ENCODE measurements around the gene PIK3R3. TPM values are rescaled to one million over a fixed set of nuclear protein-coding genes. Genes with fewer than 3 reads are reported as not detected.

PIK3R3 gene
- polyA plus RNA-seq, 1 experiment = 1.5 TPM

GRCh38 chr1:46080257-46080656, 52.2 kb downstream of the PIK3R3 start:
- H3K27me3 ChIP-seq (ENCODE audit: control insufficient read depth, insufficient read depth, low read length) = no peaks in the 10 kb centered on the region
- CTCF ChIA-PET = interaction anchor here (0.6 to 1.4 kb wide), 3 partner anchors 26 to 98 kb away, joined by 3 read pairs; no protein-coding TSS in a partner anchor
- POLR2A ChIA-PET = no interaction called here
- no peaks in the 10 kb centered on the region for H3K36me3 ChIP-seq (ENCODE audit: control insufficient read depth, insufficient read depth, low read length)
- no peak for TF ChIP-seq CTCF (IDR thresholded peaks at IDR 0.05; ENCODE audit: insufficient read depth, low read depth, low read length)
- no peak for DNase-seq (ENCODE audit: low read depth)
- H3K4me3 ChIP-seq (ENCODE audit: low read depth, low read length) = no peak overlapping the region

GRCh38 chr1:46077644-46078043, 54.8 kb downstream of the PIK3R3 start:
- Histone ChIP-seq H3K36me3 (ENCODE audit: control insufficient read depth, insufficient read depth, low read length) (no peaks in the 10 kb centered on the region), H3K27me3 (ENCODE audit: control insufficient read depth, insufficient read depth, low read length) (no peaks in the 10 kb centered on the region), H3K4me3 (ENCODE audit: low read depth, low read length) (no peak overlapping the region)
- POLR2A ChIA-PET = no interaction called here
- no peak for DNase-seq (ENCODE audit: low read depth)
- TF ChIP-seq CTCF (IDR thresholded peaks at IDR 0.05; ENCODE audit: insufficient read depth, low read depth, low read length) = no peak
- CTCF ChIA-PET = interaction anchor here (1.7 kb wide), 1 partner anchor 36 kb away, joined by 3 read pairs; no protein-coding TSS in a partner anchor

GRCh38 chr1:46076343-46076742, 56.1 kb downstream of the PIK3R3 start:
- POLR2A ChIA-PET = no interaction called here
- Histone ChIP-seq H3K4me3 (ENCODE audit: low read depth, low read length) (no peak overlapping the region), H3K36me3 (ENCODE audit: control insufficient read depth, insufficient read depth, low read length) (no peaks in the 10 kb centered on the region), H3K27me3 (ENCODE audit: control insufficient read depth, insufficient read depth, low read length) (no peaks in the 10 kb centered on the region)
- TF ChIP-seq CTCF (IDR thresholded peaks at IDR 0.05; ENCODE audit: insufficient read depth, low read depth, low read length) = no peak
- no peak for DNase-seq (ENCODE audit: low read depth)
- CTCF ChIA-PET = no interaction called here

GRCh38 chr1:46072975-46073374, 59.5 kb downstream of the PIK3R3 start:
- no peak for DNase-seq (ENCODE audit: low read depth)
- Histone ChIP-seq H3K36me3 (ENCODE audit: control insufficient read depth, insufficient read depth, low read length) (no peaks in the 10 kb centered on the region), H3K27me3 (ENCODE audit: control insufficient read depth, insufficient read depth, low read length) (no peaks in the 10 kb centered on the region), H3K4me3 (ENCODE audit: low read depth, low read length) (no peak overlapping the region)
- POLR2A ChIA-PET = no interaction called here
- CTCF ChIA-PET = no interaction called here
- TF ChIP-seq CTCF (IDR thresholded peaks at IDR 0.05; ENCODE audit: insufficient read depth, low read depth, low read length) = no peak

- CTCF ChIA-PET = interaction anchor here (1.1 kb wide), 1 partner anchor 8 kb away, joined by 3 read pairs; no protein-coding TSS in a partner anchor
- no peak for DNase-seq (ENCODE audit: low read depth)
- Histone ChIP-seq H3K36me3 (ENCODE audit: control insufficient read depth, insufficient read depth, low read length) (no peaks in the 10 kb centered on the region), H3K27me3 (ENCODE audit: control insufficient read depth, insufficient read depth, low read length) (no peaks in the 10 kb centered on the region), H3K4me3 (ENCODE audit: low read depth, low read length) (no peak overlapping the region)
- no peak for TF ChIP-seq CTCF (IDR thresholded peaks at IDR 0.05; ENCODE audit: insufficient read depth, low read depth, low read length)
- POLR2A ChIA-PET = no interaction called here
Observed at GRCh38 chr1:46070164-46070814, 62.1 kb downstream of the PIK3R3 start.
